Measurements from ENCODE around the gene KRTAP11-1.

DNA sequence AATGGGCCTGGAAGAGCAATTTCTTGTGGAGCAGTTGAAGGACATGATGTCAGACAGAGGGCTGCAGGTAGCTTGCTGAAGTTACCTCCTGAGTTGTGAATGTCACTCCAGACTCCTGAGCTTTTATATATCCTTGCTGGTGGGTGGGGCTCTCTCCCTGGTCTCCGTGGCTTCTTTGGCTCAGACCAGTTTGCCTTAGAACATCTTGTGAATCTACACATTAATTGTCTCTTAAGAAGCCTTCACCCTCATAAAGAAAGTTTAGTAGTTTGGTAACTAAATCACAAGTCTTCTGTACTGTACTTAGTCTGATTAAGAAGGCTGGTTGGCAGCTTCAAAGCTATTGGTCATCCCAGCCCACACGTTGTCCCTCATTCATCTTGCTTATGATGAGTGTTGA is at the start of gene KRTAP11-1:
- TF ChIP-seq, protein P1, sequence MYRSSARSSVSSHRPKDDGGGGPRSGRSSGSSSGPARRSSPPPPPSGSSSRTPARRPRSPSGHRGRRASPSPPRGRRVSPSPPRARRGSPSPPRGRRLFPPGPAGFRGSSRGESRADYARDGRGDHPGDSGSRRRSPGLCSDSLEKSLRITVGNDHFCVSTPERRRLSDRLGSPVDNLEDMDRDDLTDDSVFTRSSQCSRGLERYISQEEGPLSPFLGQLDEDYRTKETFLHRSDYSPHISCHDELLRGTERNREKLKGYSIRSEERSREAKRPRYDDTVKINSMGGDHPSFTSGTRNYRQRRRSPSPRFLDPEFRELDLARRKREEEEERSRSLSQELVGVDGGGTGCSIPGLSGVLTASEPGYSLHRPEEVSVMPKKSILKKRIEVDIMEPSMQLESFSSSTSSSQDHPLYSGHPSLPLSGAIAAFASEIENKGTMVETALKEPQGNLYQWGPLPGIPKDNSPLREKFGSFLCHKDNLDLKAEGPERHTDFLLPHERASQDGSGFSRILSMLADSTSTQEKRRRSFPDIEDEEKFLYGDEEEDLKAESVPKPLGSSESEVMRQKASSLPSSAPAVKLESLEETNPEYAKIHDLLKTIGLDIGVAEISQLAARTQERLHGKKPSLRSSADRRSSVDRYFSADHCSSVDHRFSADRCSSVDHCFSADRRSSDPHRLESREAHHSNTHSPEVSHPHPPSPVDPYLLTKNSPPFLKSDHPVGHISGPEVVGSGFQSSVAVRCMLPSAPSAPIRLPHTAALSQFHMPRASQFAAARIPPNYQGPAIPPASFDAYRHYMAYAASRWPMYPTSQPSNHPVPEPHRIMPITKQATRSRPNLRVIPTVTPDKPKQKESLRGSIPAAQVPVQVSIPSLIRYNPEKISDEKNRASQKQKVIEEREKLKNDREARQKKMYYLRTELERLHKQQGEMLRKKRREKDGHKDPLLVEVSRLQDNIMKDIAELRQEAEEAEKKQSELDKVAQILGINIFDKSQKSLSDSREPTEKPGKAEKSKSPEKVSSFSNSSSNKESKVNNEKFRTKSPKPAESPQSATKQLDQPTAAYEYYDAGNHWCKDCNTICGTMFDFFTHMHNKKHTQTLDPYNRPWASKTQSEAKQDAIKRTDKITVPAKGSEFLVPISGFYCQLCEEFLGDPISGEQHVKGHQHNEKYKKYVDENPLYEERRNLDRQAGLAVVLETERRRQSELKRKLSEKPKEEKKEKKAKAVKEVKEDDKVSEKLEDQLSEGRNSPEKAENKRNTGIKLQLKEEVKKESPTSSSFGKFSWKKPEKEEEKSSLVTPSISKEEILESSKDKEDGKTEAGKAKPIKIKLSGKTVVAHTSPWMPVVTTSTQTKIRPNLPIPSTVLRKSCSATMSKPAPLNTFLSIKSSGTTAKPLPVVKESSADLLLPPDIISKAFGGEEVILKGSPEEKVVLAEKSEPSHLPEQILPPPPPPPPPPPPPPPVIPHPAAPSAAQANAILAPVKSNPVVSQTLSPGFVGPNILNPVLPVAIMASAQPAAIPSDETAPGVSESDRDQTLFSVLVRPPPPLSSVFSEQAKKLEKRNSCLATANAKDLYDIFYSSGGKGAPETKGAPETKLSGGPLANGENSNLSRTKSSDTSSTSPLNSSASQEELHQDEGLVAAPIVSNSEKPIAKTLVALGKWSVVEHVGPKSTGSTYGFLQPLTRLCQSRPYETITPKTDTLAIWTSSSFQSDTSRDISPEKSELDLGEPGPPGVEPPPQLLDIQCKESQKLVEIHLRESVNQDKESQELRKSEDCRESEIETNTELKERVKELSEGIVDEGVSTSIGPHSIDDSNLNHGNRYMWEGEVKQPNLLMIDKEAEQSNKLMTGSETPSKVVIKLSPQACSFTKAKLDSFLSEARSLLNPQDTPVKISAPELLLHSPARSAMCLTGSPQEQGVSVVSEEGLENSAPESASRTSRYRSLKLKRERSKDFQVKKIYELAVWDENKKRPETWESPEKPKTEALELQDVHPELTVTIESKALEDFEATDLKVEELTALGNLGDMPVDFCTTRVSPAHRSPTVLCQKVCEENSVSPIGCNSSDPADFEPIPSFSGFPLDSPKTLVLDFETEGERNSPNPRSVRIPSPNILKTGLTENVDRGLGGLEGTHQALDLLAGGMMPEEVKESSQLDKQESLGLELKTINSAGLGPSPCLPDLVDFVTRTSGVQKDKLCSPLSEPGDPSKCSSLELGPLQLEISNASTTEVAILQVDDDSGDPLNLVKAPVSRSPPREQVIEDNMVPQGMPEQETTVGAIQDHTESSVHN (CRISPR knock-in tag; IDR thresholded peaks at IDR 0.05), result no peak
- TF ChIP-seq GABPB1 (CRISPR knock-in tag; IDR thresholded peaks at IDR 0.05) (no peak), NFKBIZ (CRISPR knock-in tag; IDR thresholded peaks at IDR 0.05) (no peak), JUN (CRISPR knock-in tag; IDR thresholded peaks at IDR 0.05) (no peak)

Data from HepG2 (cell line).